NB4 (cell line): ENCODE results near the gene ADAMTS13.

Source experiments
- CTCF ChIP-seq: IDR thresholded peaks from one replicate; pipeline ENCODE4 v1.5.1; 2012; ENCODE audit warnings: low read depth, low read length
- MAX ChIP-seq: IDR thresholded peaks from 2 replicates; pipeline ENCODE4 v1.6.1; 2011; ENCODE audit warnings: low read depth, low read length
- MYC ChIP-seq: IDR thresholded peaks from 2 replicates; pipeline ENCODE4 v1.6.1; 2011; ENCODE audit warnings: low read depth, low read length
- POLR2A ChIP-seq: IDR thresholded peaks from 2 replicates; pipeline ENCODE4 v1.6.1; 2011; ENCODE audit warnings: mild to moderate bottlenecking; ENCODE audit not compliant: insufficient read length; ENCODE audit errors: extremely low read depth

- TF ChIP-seq CTCF = no peak
- TF ChIP-seq MYC = no peak
- no peak for TF ChIP-seq POLR2A
- TF ChIP-seq MAX = no peak
Observed at GRCh38 chr9:133463234-133463863, 41.2 kb downstream of the ADAMTS13 start.
